Globus pallidus (tissue), 1 donor: ENCODE results near the gene NCAPG2.
"Not testable (repeated sequence)": the region's sequence is repeated elsewhere in the genome, so short reads cannot be mapped to it uniquely, and the experiment has no call there.

Experiments
- DNase-seq: peaks from one replicate; pipeline ENCODE4 v3.0.0-alpha.2; 2015; ENCODE audit warnings: low spot score

NCAPG2 gene

GRCh38 chr7:158666966-158667678 lies 37.5 kb downstream of the NCAPG2 start:
- DNase-seq, result not testable (repeated sequence)

DNA sequence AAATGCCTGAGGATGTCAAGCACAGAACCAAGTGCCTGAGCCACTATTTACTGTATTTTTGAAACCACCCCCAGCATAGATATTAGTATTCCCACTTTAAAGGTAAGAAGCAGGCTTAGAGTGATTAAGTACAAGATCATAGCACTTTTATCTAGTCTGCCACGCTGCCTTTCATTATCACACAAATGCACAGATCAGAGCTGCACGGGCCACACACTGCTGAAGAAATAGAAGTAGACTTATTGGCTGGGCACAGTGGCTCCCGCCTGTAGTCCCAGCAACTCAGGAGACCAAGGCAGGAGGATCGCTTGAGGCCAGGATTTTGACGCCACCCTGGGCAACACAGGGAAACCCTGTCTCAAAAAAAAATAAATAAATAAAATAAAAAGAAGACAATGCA lies 38.2 kb downstream of the NCAPG2 start:
- no peak for DNase-seq

DNA sequence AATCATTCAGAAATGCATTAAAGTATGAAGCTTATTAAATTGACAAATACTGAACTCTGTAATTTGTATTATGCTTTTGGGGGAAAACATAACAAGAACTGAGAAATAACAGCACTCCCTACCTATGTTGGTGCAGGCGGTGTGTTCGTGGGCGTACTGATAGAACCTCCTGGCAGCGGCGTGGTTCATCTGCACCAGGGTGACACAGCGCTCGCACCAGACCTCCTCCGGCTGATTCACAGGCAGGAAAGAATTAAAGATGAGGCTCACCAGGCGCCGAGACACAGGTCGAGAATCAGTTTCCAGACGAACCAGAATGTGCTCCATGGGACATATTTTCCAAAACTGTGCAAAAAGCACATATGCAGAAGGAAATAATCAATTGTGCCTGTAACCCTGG lies 40.2 kb downstream of the NCAPG2 start:
- no peak for DNase-seq

- no peak for DNase-seq
Observed at GRCh38 chr7:158663428-158663741, 41.2 kb downstream of the NCAPG2 start.

DNA sequence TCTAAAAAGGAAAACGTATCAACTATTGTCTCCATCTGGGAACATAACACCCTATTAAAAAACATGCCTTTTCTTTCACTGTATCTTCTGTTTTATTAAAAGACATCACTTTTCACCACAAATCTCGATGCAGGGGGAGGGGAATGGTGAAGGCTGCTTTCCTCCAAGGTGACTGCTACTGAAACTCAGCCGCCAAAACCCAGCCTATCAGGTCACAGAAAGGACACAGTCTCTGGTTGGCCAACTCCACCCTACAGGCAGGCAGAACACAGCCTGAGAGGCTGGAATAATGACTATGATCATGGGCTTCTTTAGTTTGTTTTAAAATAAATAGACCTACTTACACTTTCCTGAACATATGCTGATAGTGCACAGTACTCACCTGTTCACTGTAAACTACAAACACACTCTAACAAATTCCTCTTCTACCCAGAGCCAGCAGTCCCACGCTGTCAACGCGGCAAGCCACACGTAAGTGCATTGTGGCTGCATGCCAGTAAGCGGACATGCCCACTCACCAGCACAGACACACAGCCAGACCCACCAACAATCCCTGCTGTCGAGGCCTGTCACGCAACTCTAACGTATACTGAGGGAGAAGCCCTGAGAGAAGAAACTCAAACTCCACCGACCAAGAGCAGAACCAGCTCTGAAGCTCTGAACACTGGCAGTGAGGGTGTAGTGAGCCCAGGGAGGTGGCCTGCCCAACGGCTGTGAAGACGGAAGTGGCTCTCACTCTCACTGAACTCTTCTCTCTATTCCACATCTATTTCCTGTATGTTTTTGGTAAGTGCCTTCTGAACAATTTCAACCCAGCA lies 41.8 kb downstream of the NCAPG2 start:
- DNase-seq, result no peak

GRCh38 chr7:158658475-158658874 lies 46.1 kb downstream of the NCAPG2 start:
- no peak for DNase-seq

DNA sequence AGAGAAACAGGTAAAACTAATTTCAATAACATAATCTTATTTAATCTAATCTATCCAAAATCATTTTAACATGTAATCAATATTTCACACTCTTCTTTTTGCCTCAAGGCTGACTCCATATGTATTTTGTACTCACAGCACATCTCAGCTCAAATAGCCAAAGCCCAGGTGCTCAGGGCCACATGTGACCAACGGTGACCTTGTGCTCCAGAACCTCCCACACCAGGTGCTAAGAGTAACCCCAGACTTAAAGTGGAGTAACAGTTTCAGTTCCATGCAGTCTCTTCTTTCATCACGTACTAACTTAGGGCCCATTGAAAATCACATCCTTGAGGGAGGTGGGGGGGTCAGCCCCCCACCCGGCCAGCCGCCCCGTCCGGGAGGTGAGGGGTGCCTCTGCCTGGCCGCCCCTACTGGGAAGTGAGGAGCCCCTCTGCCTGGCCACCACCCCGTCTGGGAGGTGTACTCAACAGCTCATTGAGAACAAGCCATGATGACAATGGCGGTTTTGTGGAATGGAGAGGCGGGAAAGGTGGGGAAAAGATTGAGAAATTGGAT lies 47.3 kb downstream of the NCAPG2 start:
- DNase-seq, result no peak

- no peak for DNase-seq
Observed at GRCh38 chr7:158655931-158656441, 48.6 kb downstream of the NCAPG2 start.

- DNase-seq, result no peak
Observed at GRCh38 chr7:158655507-158655906, 49.1 kb downstream of the NCAPG2 start.

DNA sequence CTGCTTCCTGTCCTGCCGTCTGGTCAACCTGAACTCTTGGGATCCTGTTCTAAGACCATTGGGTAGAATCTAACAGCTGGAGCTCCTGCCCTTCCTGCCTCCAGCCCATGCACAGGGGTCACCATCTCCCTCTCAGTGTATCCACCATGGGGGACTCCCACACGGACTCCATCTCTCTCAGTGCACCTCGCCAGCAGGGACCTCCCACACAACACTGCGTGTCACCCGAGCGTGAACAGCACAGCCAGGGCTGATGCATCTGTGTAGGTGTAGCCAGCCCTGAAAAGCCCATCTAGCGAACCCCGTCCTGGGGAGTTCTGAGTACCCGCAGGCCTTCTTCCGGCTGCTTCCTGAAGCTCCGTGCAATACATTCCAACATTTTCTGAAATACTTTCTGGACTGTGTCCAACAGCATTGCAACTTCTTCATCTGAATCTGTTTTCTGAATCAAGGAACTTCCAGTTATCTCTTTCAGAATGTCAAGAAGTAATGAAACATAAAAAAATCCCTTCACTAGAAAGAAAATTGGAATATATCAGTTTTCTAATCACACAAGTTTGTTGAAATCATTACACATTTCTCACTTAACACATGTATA lies 52.5 kb downstream of the NCAPG2 start:
- no peak for DNase-seq

DNA sequence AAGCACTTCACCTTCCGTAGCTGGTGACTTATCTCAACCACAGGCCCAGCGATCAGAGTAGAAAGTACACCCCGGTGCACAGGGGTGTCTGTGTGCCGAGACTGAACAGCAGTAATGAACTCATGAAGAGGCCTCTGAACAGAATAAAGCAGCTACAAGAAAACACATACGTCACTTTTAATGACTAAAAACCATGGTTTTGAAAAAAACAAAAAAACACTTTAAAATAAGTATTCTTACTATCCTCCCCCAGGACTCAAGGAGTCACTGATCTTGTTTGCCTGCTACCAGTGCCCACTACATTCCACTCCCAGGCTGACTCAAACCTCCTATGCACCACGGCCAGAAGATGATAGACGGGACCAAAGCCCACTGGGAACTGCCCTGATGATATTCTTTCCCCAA lies 53.8 kb downstream of the NCAPG2 start:
- no peak for DNase-seq

DNA sequence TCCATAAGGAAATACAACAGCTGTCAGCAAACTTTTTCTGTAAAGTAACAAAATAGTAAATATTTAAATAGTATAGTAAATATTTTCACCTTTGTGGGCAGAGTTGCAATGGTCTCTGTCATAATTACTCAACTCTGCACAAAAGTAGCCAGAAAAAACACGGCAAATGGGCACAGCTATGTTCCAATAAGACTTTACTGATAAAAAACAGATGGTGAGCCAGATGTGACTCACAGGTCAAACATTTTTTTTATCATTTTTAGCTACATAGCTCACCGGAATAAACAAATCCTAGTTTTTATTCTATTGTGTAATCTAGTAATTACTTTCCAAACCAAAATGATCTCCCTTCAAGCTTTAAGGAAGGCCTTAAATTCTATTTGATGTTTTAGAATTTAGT lies 55.3 kb downstream of the NCAPG2 start:
- DNase-seq, result no peak

GRCh38 chr7:158648787-158649186 lies 55.8 kb downstream of the NCAPG2 start:
- no peak for DNase-seq

DNA sequence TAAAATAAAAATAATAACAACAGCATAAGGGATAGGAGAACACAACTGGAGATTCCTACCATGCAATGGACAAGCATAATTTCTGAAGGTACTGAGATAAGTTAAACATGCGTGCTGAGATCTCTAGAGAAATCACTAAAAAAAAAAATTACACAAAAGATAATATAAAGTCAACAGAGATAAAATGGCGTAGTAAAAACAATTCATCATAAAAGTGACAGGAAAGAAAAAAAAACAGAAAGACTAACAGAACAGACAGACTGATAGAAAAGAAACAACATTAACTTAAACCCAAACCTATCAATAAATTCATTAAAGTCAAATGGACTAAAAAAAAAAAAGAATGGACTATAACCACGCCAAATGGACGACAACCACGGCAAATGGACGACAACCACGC lies 56.4 kb downstream of the NCAPG2 start:
- no peak for DNase-seq

- no peak for DNase-seq
Observed at GRCh38 chr7:158647475-158647792, 57.2 kb downstream of the NCAPG2 start.

DNA sequence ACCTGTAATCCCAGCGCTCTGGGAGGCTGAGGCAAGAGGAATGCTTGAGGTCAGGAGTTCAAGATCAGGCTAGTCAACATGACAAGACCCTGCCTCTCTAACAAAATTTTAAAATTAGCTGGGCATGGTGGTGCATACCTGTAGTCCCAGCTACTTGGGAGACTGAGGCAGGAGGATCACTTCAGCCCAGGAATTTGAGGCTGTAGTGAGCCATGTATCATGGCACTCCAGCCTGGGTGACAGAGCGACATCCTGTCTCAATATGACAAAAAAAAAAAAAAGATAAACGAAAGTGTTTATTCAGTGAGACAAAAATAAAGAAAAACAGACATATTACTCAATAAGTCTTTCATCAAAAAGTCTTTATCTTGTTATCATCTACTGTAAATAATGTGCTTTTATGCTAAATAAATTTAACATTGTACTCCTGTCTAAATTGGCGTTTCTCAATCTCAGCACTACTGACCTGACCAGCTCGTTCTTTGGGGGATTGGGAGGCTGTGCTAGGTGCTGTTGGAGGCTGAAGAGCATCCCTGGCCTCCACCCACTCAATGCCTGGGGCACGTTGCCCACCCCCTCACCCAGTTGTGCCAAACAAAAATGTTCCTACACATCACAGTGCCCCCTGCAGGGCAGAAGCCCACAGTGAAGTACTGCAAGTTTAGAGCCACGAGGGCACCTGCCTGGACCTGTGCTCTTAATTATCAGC lies 57.7 kb downstream of the NCAPG2 start:
- no peak for DNase-seq

- no peak for DNase-seq
Observed at GRCh38 chr7:158645842-158646241, 58.8 kb downstream of the NCAPG2 start.

GRCh38 chr7:158642149-158642548 lies 62.5 kb downstream of the NCAPG2 start:
- DNase-seq, result no peak

DNA sequence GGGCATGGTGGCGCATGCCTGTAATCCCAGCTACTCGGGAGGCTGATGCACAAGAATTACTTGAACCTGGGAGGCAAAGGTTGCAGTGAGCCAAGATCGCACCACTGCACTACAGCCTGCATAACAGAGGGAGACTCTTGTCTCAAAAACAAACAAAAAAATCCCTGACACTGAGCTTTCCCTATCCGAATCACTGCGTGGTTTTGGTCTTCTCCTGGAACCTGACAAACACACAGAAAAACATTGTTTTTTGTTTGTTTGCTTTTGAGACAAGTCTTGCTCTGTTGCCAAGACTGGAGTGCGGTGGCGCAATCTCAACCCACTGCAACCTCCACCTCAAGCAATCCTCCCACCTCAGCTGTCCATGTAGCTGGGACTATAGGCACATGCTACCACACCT lies 66.6 kb downstream of the NCAPG2 start:
- DNase-seq, result no peak

DNA sequence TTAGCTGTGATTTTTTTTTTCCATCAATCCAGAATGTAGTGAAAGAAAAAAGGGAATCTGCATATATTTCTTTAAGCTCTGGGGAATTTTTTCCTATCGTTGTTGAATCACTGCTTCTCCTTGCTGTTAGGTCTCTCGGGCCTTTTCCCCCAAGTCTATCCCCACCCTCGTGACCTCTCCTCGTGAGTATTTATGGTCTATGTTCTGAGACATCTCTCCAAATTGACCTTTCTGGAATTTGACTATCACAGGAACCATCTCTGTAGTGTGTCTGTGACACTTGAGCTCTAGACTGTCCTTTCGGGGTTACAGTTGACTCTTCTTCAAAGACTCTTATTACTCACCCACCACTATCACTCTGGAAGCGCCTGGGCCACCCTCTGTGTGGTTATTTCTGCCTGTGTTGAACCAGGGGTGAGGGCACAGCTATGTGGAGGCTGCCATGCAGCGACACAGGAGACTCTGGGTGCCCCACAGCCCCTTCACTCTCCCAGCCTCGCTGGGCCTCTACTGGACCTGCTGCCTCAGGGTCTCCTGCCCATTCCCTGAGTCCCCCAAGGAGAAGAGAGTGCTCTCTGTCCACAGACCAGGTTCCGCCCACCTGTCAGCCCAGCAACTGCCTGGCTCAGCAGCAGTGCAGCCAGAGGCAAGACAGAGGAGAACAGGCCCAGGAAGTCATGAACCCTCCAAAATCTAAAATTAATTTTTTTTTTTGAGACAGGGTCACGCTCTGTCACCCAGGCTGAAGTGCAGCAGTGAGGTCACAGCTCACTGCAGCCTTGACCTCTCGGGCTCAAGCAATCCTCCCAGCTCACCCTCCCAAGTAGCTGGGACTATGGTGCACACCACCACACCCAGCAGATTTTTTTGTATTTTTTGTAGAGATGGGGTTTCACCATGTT lies 71.3 kb downstream of the NCAPG2 start:
- DNase-seq, result no peak

DNA sequence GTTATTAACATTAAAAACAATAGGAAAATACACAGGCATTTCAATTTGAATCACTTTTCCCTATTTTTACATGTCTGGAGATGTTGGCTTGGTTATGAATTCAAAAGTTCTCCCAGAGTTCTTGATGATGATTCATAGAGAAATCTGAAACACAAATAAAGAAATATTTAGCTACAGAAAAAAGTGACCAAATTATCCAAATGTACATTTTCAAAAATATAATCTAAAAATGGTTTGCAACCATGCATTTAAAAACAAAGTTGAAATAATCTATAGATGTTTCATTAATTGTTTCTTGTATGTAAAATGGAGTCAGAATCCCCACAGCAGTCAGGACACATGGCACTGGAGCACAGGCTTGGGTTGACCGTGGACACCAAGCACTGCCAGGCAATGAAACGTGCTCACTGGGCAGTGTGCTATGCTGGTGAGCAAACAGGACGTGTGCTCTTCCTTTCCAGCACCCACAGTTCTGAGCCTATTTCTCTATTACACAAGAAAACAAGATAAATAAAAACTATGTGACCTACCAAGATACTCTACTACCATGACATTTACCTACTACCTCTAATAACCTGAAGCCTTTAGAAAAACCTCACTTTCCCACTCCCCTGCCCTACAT lies 72.9 kb downstream of the NCAPG2 start:
- no peak for DNase-seq
